ENCODE data around the gene RYR3. TPM values are rescaled to one million over a fixed set of nuclear protein-coding genes. Genes with fewer than 3 reads are reported as not detected.

RYR3 gene
- total and polyA plus RNA-seq, 2 of the 13 experiments (the other 11 are each of a cell fraction or from before 2014, with no cell fraction given) = not detected

DNA sequence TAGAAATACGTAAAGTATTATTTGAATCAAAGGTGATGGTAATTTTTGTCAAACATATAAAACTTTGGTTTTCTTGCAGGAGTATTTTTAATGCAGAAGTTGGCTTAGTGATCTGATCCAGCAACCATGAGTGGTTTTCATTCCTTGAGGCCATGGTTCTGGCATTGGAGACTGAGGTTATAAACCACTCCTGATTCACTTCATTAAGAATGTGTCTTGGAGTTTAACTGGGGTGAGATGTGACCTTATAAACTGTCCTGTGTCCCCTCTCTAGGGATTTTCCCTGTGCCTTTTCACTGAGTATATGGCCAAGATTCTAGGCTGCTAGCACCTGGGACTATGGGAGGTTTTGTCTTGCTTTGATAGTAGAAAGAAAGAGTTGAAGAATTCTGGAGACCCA, 94.3 kb downstream of the RYR3 start:
- FAIRE-seq (no peak), ATAC-seq (no peak), DNase-seq (ENCODE audit: low spot score) (no peak)
- Histone ChIP-seq H3K27ac (ENCODE audit: extremely low read length, insufficient read depth, low read length) (no peak overlapping the region), H3K9me3 (ENCODE audit: low read length) (no peaks in the 10 kb centered on the region), H3K4me3 (replicated peaks in 1 of 3; ENCODE audit: insufficient read depth in 1 of 3, low read depth in 2 of 3, low read length in 3 of 3) (no peak overlapping the region), H3K27me3 (ENCODE audit: control insufficient read depth in 1 of 2, insufficient read depth in 2 of 2, low read length in 2 of 2) (no peaks in the 10 kb centered on the region), H3K79me2 (ENCODE audit: insufficient read depth, low read length) (no peaks in the 10 kb centered on the region), H3K4me1 (ENCODE audit: insufficient read depth, low read length) (no peaks in the 10 kb centered on the region), H2AFZ (ENCODE audit: low read length) (no peak overlapping the region), H3K4me2 (ENCODE audit: low read depth, low read length) (no peak overlapping the region), H4K20me1 (ENCODE audit: insufficient read depth, low read length) (no peaks in the 10 kb centered on the region), H3K9ac (ENCODE audit: insufficient read depth, low read depth, low read length) (no peak overlapping the region), H3K36me3 (replicated peaks in 1 of 2; ENCODE audit: control insufficient read depth in 1 of 2, insufficient read depth in 2 of 2, low read length in 2 of 2) (no peaks in the 10 kb centered on the region)
- in situ Hi-C loops (cut with HindIII; ENCODE audit: extremely low pct_ligation_motif_present, low pct_unique_long_range_greater_than_20kb) = no loop called here
- intact Hi-C loops (cut with micrococcal nuclease; ENCODE audit: unreplicated experiment) = no loop called here
- CTCF ChIA-PET (ENCODE audit: low intra/inter-chr PET ratio, low total read pairs) = no interaction called here
- WGBS (ENCODE audit: low lambda C conversion rate) = 46% methylated on average over 1 of the region's 1 CpG
- BruUV-seq (replicated peaks) = no TSS peak
- no peak for TF ChIP-seq ZNF484 (CRISPR knock-in tag; IDR thresholded peaks at IDR 0.05; ENCODE audit: borderline replicate concordance, low read depth)
- TF ChIP-seq, protein P1, sequence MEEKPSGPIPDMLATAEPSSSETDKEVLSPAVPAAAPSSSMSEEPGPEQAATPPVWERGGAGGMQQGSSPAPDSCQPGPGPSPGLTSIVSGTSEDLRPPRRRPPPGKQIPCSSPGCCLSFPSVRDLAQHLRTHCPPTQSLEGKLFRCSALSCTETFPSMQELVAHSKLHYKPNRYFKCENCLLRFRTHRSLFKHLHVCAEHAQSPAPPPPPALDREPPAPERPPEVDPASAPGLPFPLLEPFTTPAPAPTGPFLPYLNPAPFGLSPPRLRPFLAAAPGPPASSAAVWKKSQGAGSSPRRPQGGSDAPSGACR (CRISPR knock-in tag; IDR thresholded peaks at IDR 0.05) = no peak
- TF ChIP-seq KLF9 (CRISPR knock-in tag; IDR thresholded peaks at IDR 0.05; ENCODE audit: low read depth) = no peak
- TF ChIP-seq RCOR2 (CRISPR knock-in tag; IDR thresholded peaks at IDR 0.05) = no peak
- TF ChIP-seq PRMT3 (CRISPR knock-in tag; IDR thresholded peaks at IDR 0.05; ENCODE audit: borderline replicate concordance, low read depth) = no peak
- TF ChIP-seq RORA (CRISPR knock-in tag; IDR thresholded peaks at IDR 0.05) = no peak
- TF ChIP-seq SIX4 (CRISPR knock-in tag; IDR thresholded peaks at IDR 0.05) = no peak
- no peak for TF ChIP-seq PCBP2 (optimal IDR thresholded peaks at IDR 0.05; ENCODE audit: low read depth, low read length, poor library complexity, severe bottlenecking)
- no peak for TF ChIP-seq ZNF350 (CRISPR knock-in tag; IDR thresholded peaks at IDR 0.05; ENCODE audit: borderline replicate concordance, low read depth)
- TF ChIP-seq, protein P2, sequence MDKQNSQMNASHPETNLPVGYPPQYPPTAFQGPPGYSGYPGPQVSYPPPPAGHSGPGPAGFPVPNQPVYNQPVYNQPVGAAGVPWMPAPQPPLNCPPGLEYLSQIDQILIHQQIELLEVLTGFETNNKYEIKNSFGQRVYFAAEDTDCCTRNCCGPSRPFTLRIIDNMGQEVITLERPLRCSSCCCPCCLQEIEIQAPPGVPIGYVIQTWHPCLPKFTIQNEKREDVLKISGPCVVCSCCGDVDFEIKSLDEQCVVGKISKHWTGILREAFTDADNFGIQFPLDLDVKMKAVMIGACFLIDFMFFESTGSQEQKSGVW (CRISPR knock-in tag; IDR thresholded peaks at IDR 0.05; ENCODE audit: borderline replicate concordance) = no peak
- TF ChIP-seq, protein P3, sequence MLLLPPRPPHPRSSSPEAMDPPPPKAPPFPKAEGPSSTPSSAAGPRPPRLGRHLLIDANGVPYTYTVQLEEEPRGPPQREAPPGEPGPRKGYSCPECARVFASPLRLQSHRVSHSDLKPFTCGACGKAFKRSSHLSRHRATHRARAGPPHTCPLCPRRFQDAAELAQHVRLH (CRISPR knock-in tag; IDR thresholded peaks at IDR 0.05; ENCODE audit: borderline replicate concordance, low read depth) = no peak
- no peak for TF ChIP-seq SIN3B (IDR thresholded peaks at IDR 0.05; ENCODE audit: low read length)
- TF ChIP-seq REXO4 (CRISPR knock-in tag; IDR thresholded peaks at IDR 0.05; ENCODE audit: borderline replicate concordance) = no peak
- TF ChIP-seq, protein P4, sequence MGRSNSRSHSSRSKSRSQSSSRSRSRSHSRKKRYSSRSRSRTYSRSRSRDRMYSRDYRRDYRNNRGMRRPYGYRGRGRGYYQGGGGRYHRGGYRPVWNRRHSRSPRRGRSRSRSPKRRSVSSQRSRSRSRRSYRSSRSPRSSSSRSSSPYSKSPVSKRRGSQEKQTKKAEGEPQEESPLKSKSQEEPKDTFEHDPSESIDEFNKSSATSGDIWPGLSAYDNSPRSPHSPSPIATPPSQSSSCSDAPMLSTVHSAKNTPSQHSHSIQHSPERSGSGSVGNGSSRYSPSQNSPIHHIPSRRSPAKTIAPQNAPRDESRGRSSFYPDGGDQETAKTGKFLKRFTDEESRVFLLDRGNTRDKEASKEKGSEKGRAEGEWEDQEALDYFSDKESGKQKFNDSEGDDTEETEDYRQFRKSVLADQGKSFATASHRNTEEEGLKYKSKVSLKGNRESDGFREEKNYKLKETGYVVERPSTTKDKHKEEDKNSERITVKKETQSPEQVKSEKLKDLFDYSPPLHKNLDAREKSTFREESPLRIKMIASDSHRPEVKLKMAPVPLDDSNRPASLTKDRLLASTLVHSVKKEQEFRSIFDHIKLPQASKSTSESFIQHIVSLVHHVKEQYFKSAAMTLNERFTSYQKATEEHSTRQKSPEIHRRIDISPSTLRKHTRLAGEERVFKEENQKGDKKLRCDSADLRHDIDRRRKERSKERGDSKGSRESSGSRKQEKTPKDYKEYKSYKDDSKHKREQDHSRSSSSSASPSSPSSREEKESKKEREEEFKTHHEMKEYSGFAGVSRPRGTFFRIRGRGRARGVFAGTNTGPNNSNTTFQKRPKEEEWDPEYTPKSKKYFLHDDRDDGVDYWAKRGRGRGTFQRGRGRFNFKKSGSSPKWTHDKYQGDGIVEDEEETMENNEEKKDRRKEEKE (IDR thresholded peaks at IDR 0.05) = no peak
- no peak for TF ChIP-seq NR2C2 (CRISPR knock-in tag; IDR thresholded peaks at IDR 0.05; ENCODE audit: borderline replicate concordance)
- no peak for TF ChIP-seq ZNF629 (CRISPR knock-in tag; conservative IDR thresholded peaks at IDR 0.05)
- no peak for TF ChIP-seq CBX2 (IDR thresholded peaks at IDR 0.05; ENCODE audit: low read depth, low read length)
- no peak for TF ChIP-seq CBX2 (CRISPR knock-in tag; IDR thresholded peaks at IDR 0.05; ENCODE audit: low read depth)
- TF ChIP-seq ZNF768 (CRISPR knock-in tag; IDR thresholded peaks at IDR 0.05) = no peak
- TF ChIP-seq, protein P5, sequence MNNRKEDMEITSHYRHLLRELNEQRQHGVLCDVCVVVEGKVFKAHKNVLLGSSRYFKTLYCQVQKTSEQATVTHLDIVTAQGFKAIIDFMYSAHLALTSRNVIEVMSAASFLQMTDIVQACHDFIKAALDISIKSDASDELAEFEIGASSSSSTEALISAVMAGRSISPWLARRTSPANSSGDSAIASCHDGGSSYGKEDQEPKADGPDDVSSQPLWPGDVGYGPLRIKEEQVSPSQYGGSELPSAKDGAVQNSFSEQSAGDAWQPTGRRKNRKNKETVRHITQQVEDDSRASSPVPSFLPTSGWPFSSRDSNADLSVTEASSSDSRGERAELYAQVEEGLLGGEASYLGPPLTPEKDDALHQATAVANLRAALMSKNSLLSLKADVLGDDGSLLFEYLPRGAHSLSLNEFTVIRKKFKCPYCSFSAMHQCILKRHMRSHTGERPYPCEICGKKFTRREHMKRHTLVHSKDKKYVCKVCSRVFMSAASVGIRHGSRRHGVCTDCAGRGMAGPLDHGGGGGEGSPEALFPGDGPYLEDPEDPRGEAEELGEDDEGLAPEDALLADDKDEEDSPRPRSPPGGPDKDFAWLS (CRISPR knock-in tag; IDR thresholded peaks at IDR 0.05; ENCODE audit: borderline replicate concordance) = no peak
- POLR2A ChIA-PET = no interaction called here

Data from HepG2 (cell line).